OCI-LY1 (cell line): ENCODE results near the gene CCDC57.

ENCODE experiments used
- EZH2 ChIP-seq: fragments of 200-600 bp; sonication (generic), shearing (Covaris generic); IDR thresholded peaks from 2 replicates; pipeline ENCODE4 v1.8.0; 2017; ENCODE audit warnings: borderline replicate concordance, mixed run types, mild to moderate bottlenecking, antibody characterized with exemption, low read length, moderate library complexity, mixed read lengths
- TF ChIP-seq, protein P1 (sequence below): fragments of 200-600 bp; sonication (generic), shearing (Covaris generic); IDR thresholded peaks from 2 replicates; pipeline ENCODE4 v1.5.1; 2017; ENCODE audit warnings: mild to moderate bottlenecking, antibody characterized with exemption, low read length, moderate library complexity, mixed read lengths

DNA sequence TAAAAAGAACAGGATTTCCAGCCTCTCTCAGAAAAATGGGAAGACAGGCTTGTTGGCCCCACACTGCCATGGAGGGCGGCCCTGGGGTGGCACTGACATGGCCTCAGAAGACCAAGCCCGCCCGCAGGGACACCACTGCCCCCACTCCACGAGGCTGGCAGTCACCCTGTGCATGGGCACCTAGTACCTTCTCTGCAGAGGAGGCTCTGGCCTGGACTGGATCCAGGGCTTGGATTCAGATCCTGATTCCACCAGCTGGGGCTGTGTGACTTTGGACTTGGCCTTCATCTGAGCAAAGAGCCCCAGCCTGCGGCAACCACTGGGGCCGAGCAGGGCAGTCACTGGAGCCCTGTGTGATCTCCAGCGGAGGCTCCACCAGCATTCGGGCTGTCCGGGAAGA, 97.8 kb downstream of the CCDC57 start:
- TF ChIP-seq, protein P1, sequence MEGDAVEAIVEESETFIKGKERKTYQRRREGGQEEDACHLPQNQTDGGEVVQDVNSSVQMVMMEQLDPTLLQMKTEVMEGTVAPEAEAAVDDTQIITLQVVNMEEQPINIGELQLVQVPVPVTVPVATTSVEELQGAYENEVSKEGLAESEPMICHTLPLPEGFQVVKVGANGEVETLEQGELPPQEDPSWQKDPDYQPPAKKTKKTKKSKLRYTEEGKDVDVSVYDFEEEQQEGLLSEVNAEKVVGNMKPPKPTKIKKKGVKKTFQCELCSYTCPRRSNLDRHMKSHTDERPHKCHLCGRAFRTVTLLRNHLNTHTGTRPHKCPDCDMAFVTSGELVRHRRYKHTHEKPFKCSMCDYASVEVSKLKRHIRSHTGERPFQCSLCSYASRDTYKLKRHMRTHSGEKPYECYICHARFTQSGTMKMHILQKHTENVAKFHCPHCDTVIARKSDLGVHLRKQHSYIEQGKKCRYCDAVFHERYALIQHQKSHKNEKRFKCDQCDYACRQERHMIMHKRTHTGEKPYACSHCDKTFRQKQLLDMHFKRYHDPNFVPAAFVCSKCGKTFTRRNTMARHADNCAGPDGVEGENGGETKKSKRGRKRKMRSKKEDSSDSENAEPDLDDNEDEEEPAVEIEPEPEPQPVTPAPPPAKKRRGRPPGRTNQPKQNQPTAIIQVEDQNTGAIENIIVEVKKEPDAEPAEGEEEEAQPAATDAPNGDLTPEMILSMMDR: no peak
- no peak for TF ChIP-seq EZH2
